HTR-8/SVneo (cell line): ENCODE results near the gene ZNF503.

Source experiments
- DNase-seq: peaks from one replicate; pipeline ENCODE4 v3.0.0; 2011; ENCODE audit warnings: low spot score, mixed read lengths; ENCODE audit not compliant: insufficient read length
- FAIRE-seq: peaks from 2 replicates; lab custom pipeline; 2011; peaks lifted over from hg19 to GRCh38; lab: Jason Lieb, UNC

ZNF503 gene

GRCh38 chr10:75407713-75408508 is 6.3 kb upstream of the ZNF503 start:
- no peak for FAIRE-seq
- no peak for DNase-seq

- no peak for FAIRE-seq
- DNase-seq, result no peak
These were observed 5.7 kb upstream of the ZNF503 start for GRCh38 chr10:75407224-75407712.

- FAIRE-seq (no peak), DNase-seq (no peak)
These were observed 5.1 kb upstream of the ZNF503 start for GRCh38 chr10:75406462-75407223.

- FAIRE-seq, result no peak
- DNase-seq, result no peak
These were observed 4.3 kb upstream of the ZNF503 start for GRCh38 chr10:75405598-75406461.

- DNase-seq (no peak), FAIRE-seq (no peak)
These were observed 3.4 kb upstream of the ZNF503 start for GRCh38 chr10:75404815-75405597.

GRCh38 chr10:75403939-75404814 is 2.6 kb upstream of the ZNF503 start:
- DNase-seq, result no peak

GRCh38 chr10:75403144-75403938 is 1.8 kb upstream of the ZNF503 start:
- no peak for DNase-seq

More at GRCh38 chr10:75403939-75404814, 2.6 kb upstream of the ZNF503 start:
- no peak for FAIRE-seq

GRCh38 chr10:75402486-75403143 is 1.1 kb upstream of the ZNF503 start:
- FAIRE-seq (peak; percentile 38), DNase-seq (no peak)

More at GRCh38 chr10:75403144-75403938, 1.8 kb upstream of the ZNF503 start:
- FAIRE-seq, result no peak

GRCh38 chr10:75400771-75401568 is 594 bp downstream of the ZNF503 start:
- FAIRE-seq, result peak; percentile 16
- DNase-seq, result no peak

GRCh38 chr10:75400163-75400770 is 1.3 kb downstream of the ZNF503 start:
- no peak for DNase-seq
- no peak for FAIRE-seq

GRCh38 chr10:75399461-75400162 is 2.0 kb downstream of the ZNF503 start:
- FAIRE-seq (peak; percentile 59), DNase-seq (peak; percentile 65)

- no peak for DNase-seq
- no peak for FAIRE-seq
These were observed 2.7 kb downstream of the ZNF503 start for GRCh38 chr10:75398692-75399460.

- DNase-seq (no peak), FAIRE-seq (no peak)
These were observed 3.3 kb downstream of the ZNF503 start for GRCh38 chr10:75398200-75398691.

- DNase-seq (no peak), FAIRE-seq (no peak)
These were observed 3.9 kb downstream of the ZNF503 start for GRCh38 chr10:75397496-75398199.
